IPS-18a (cell line): ENCODE results near the gene ARL15.
"Not testable (repeated sequence)": the region's sequence is repeated elsewhere in the genome, so short reads cannot be mapped to it uniquely, and the experiment has no call there.

Experiments used
- H3K27ac ChIP-seq: one replicate; pipeline ENCODE4 v1.5.1; 2013; ENCODE audit warnings: low read length
- H3K27me3 ChIP-seq: one replicate; pipeline ENCODE4 v1.6.1; 2013; ENCODE audit warnings: mild to moderate bottlenecking, low read length; ENCODE audit not compliant: control insufficient read depth, insufficient read depth
- H3K36me3 ChIP-seq: one replicate; pipeline ENCODE4 v1.6.1; 2013; ENCODE audit warnings: low read depth, low read length; ENCODE audit not compliant: control insufficient read depth
- H3K4me1 ChIP-seq: one replicate; pipeline ENCODE4 v1.6.1; 2013; ENCODE audit warnings: low read depth, low read length; ENCODE audit not compliant: control insufficient read depth
- H3K4me3 ChIP-seq: one replicate; pipeline ENCODE4 v1.5.1; 2013; ENCODE audit warnings: low read length
- H3K9ac ChIP-seq: one replicate; pipeline ENCODE4 v1.6.1; 2013; ENCODE audit warnings: mild to moderate bottlenecking, low read length, moderate library complexity
- H3K9me3 ChIP-seq: one replicate; pipeline ENCODE4 v1.6.1; 2013; ENCODE audit warnings: low read depth, low read length; ENCODE audit not compliant: control insufficient read depth

ARL15 gene

GRCh38 chr5:54310433-54311175 is at the start of gene ARL15:
TSS of gene ARL15 (minus strand) at chr5:54310573.
- peak within 1 kb of the TSS; percentile 96 for H3K4me3 ChIP-seq
- H3K27ac ChIP-seq = peak within 1 kb of the TSS; percentile 56

DNA sequence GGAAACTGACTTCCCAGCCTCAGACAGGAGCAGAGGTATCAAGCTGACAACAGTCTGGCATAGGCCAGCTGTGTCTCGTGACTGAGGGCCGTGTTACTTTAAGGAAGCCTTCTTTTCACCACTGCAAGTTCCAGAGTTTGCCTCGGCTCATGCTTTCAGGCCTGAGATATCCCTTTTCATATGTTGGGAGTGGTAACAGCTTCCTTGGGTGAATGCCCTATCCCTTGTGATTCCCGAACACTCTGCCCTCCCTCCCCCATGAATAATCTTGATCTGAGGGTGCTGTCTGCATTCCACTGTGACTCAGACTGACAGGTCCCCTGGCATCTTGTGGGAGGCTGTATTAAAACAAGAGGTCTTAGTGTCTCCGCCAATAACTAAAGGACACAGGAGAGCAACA is 49.7 kb upstream of the ARL15 start:
- H3K36me3 ChIP-seq = no peaks in the 10 kb centered on the region
- no peak overlapping the region for H3K9ac ChIP-seq
- H3K27me3 ChIP-seq = no peaks in the 10 kb centered on the region
- H3K4me1 ChIP-seq = peaks cover 10% of the 10 kb centered on the region
- H3K4me3 ChIP-seq = no peak overlapping the region
- no peaks in the 10 kb centered on the region for H3K9me3 ChIP-seq
- no peak overlapping the region for H3K27ac ChIP-seq

More at GRCh38 chr5:54310433-54311175, at the start of gene ARL15:
- Histone ChIP-seq H3K4me1 (peaks cover 4% of the 10 kb centered on the region), H3K9ac (peak within 1 kb of the TSS; percentile 86), H3K9me3 (no peaks in the 10 kb centered on the region), H3K36me3 (no peaks in the 10 kb centered on the region), H3K27me3 (peaks cover 39% of the 10 kb centered on the region)

GRCh38 chr5:54357408-54358058 is 47.2 kb upstream of the ARL15 start:
- peaks cover 18% of the 10 kb centered on the region for H3K9me3 ChIP-seq

DNA sequence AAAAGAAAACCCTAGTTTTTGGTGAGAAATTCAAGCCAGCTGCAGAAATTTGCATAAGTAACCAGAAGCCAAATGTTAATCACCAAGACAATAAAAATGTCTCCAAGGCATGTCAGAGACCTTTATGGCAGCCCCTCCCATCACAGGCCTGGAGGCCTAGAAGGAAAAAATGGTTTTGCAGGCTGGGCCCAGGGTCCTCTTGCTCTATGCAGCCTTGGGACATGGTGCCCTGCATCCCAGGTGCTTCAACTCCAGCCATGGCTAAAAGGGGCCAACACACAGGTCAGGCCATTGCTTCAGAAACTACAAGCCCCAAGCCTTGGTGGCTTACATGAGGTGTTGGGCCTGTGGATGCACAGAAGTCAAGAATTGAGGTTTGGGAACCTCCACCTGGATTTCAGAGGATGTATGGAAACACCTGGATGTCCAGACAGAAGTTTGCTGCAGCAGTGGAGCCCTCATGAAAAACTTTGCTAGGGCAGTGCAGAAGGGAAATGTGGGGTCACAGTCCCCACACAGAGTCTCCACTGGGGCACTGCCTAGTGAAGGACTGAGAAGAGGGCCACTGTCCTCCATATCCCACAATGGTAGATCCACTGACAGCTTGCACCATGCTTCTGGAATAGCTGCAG is 43.7 kb upstream of the ARL15 start:
- not testable (repeated sequence) for H3K4me3 ChIP-seq, H3K27me3 ChIP-seq, H3K36me3 ChIP-seq, H3K4me1 ChIP-seq, H3K27ac ChIP-seq, H3K9ac ChIP-seq
- H3K9me3 ChIP-seq = peaks cover 18% of the 10 kb centered on the region

More at GRCh38 chr5:54357408-54358058, 47.2 kb upstream of the ARL15 start:
- H3K27ac ChIP-seq = no peak overlapping the region
- no peak overlapping the region for H3K9ac ChIP-seq
- H3K27me3 ChIP-seq = no peaks in the 10 kb centered on the region
- H3K36me3 ChIP-seq = no peaks in the 10 kb centered on the region
- no peak overlapping the region for H3K4me3 ChIP-seq
- H3K4me1 ChIP-seq = peaks cover 10% of the 10 kb centered on the region

DNA sequence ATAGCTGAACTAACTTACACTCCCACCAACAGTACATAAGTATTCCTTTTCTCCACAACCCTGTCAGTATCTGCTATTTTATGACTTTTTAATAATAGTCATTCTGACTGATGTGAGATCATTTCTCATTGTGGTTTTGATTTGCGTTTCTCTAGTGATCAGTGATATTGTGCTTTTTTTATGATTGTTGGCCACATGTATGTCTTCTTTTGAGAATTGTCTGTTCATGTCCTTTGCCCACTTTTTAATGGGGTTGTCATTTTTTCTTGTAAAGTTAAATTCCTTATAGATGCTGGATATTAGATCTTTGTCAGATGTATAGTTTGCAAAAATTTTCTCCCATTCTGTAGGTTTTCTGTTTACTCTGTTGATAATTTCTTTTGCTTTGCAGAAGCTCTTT is 42.2 kb upstream of the ARL15 start:
- not testable (repeated sequence) for H3K9ac ChIP-seq, H3K4me3 ChIP-seq, H3K4me1 ChIP-seq, H3K27ac ChIP-seq, H3K27me3 ChIP-seq, H3K36me3 ChIP-seq
- peaks cover 24% of the 10 kb centered on the region for H3K9me3 ChIP-seq

DNA sequence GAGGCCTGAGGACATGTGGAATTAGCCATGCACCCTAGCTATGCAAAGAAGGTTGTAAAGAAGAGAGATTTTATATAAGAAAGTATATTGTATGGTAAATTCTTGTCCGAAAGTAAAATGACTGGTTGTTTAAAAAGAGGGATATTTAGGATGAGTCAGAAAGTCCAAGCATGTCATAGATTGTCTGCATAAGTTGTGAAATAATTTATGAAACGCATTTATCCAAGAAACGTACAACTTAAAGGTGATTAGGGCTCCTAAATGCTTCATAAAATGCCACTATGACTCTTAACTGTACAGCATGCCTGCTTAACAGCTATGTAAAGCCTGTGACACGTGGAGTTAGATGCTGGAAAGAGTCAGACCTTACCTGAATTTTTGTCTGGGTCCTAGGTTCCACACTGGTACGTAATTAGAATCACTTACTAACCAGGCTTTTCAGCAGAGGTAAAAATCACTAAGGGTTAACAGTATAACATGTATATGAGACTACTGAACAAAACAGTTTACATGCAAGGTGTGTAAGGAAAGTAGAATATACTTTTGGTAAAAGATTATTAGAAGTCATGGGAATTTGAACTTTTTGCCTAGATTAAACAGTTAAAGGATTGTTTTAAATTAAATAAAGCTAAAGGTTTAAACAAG is 37.0 kb upstream of the ARL15 start:
- H3K27ac ChIP-seq = no peak overlapping the region
- H3K4me3 ChIP-seq = no peak overlapping the region
- no peaks in the 10 kb centered on the region for H3K4me1 ChIP-seq
- no peaks in the 10 kb centered on the region for H3K36me3 ChIP-seq
- no peak overlapping the region for H3K9ac ChIP-seq
- no peaks in the 10 kb centered on the region for H3K27me3 ChIP-seq
- peaks cover 25% of the 10 kb centered on the region for H3K9me3 ChIP-seq

GRCh38 chr5:54344653-54345052 is 34.3 kb upstream of the ARL15 start:
- H3K9ac ChIP-seq = no peak overlapping the region
- no peaks in the 10 kb centered on the region for H3K36me3 ChIP-seq
- H3K4me1 ChIP-seq = no peaks in the 10 kb centered on the region
- H3K27me3 ChIP-seq = no peaks in the 10 kb centered on the region
- H3K9me3 ChIP-seq = peaks cover 25% of the 10 kb centered on the region
- no peak overlapping the region for H3K4me3 ChIP-seq
- no peak overlapping the region for H3K27ac ChIP-seq

- H3K27me3 ChIP-seq = no peaks in the 10 kb centered on the region
- H3K9me3 ChIP-seq = peaks cover 15% of the 10 kb centered on the region
- H3K9ac ChIP-seq = no peak overlapping the region
- H3K4me3 ChIP-seq = no peak overlapping the region
- H3K36me3 ChIP-seq = no peaks in the 10 kb centered on the region
- no peak overlapping the region for H3K27ac ChIP-seq
- no peaks in the 10 kb centered on the region for H3K4me1 ChIP-seq
Observed at GRCh38 chr5:54341971-54342370, 31.6 kb upstream of the ARL15 start.

DNA sequence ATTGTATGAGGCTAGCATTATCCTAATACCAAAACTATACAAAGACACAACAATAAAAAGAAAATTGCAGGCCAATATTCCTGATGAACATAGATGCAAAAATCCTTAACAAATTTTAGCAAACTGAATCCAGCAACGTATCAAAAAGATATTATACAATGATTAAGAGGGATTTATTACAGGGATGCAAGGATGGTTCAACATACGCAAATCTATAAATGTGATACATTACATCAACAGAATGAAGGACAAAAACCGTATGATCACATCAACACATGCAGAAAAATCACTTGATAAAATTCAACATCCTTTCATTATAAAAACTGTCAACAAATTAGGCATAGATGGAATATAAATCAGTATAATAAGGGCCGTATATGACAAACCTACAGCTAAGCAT is 27.1 kb upstream of the ARL15 start:
- H3K9me3 ChIP-seq = peaks cover 2% of the 10 kb centered on the region
- H3K4me1 ChIP-seq = no peaks in the 10 kb centered on the region
- no peaks in the 10 kb centered on the region for H3K27me3 ChIP-seq

GRCh38 chr5:54332720-54333119 is 22.3 kb upstream of the ARL15 start:
- H3K4me3 ChIP-seq = no peak overlapping the region
- H3K9me3 ChIP-seq = peaks cover 2% of the 10 kb centered on the region
- H3K36me3 ChIP-seq = no peaks in the 10 kb centered on the region
- no peak overlapping the region for H3K9ac ChIP-seq
- no peak overlapping the region for H3K27ac ChIP-seq
- H3K4me1 ChIP-seq = no peaks in the 10 kb centered on the region
- H3K27me3 ChIP-seq = no peaks in the 10 kb centered on the region

More for the DNA sequence above, 27.1 kb upstream of the ARL15 start:
- Histone ChIP-seq H3K9ac (no peak overlapping the region), H3K36me3 (no peaks in the 10 kb centered on the region), H3K27ac (no peak overlapping the region), H3K4me3 (no peak overlapping the region)
